Keratinocyte (primary cell): Measurements from ENCODE around the gene TEX36. TPM values are rescaled to one million over a fixed set of nuclear protein-coding genes. Genes with fewer than 3 reads are reported as not detected.

Experiments used
- DNase-seq: peaks from one replicate; pipeline ENCODE4 v3.0.0-alpha.2; 2011; ENCODE audit warnings: low read depth, missing footprints, low spot score
- FAIRE-seq: peaks from 2 replicates; lab custom pipeline; 2011; peaks lifted over from hg19 to GRCh38; lab: Jason Lieb, UNC
- H2AFZ ChIP-seq: 2 replicates; pipeline ENCODE4 v1.6.0; 2012; ENCODE audit warnings: low read length, control low read depth, inconsistent platforms; ENCODE audit not compliant: control insufficient read depth
- H3K27ac ChIP-seq: 2 replicates; pipeline ENCODE4 v1.5.1; 2011; ENCODE audit warnings: low read length; ENCODE audit not compliant: control insufficient read depth, insufficient read depth
- H3K27me3 ChIP-seq: 3 replicates; pipeline ENCODE4 v1.6.0; 2011; ENCODE audit warnings: low read length; ENCODE audit not compliant: control insufficient read depth, insufficient read depth; ENCODE audit errors: extremely low read depth
- H3K36me3 ChIP-seq, 2 experiments: 2 replicates in 1 of 2; 3 replicates in 1 of 2; pipeline ENCODE4 v1.5.1; 2011; ENCODE audit warnings: low read length in 2 of 2, mild to moderate bottlenecking in 1 of 2; ENCODE audit not compliant: control insufficient read depth in 2 of 2, insufficient read depth in 2 of 2; ENCODE audit errors: extremely low read depth in 1 of 2
- H3K4me1 ChIP-seq: 3 replicates; pipeline ENCODE4 v1.5.1; 2011; ENCODE audit warnings: low read length; ENCODE audit not compliant: control insufficient read depth, insufficient read depth; ENCODE audit errors: extremely low read depth
- H3K4me2 ChIP-seq: 3 replicates; pipeline ENCODE4 v1.6.0; 2011; ENCODE audit warnings: low read depth, low read length; ENCODE audit not compliant: control insufficient read depth, insufficient read depth; ENCODE audit errors: extremely low read depth
- H3K4me3 ChIP-seq, 3 experiments: fragments of 200-600 bp in 1 of 3; sonication (generic) in 1 of 3; 2 replicates in 2 of 3; 3 replicates in 1 of 3; pipeline ENCODE4 v1.5.1; 2011 to 2016; ENCODE audit warnings: low read length in 3 of 3, mild to moderate bottlenecking in 3 of 3, control low read depth in 2 of 3, inconsistent platforms in 1 of 3, low read depth in 1 of 3, mixed read lengths in 1 of 3, mixed run types in 1 of 3, moderate library complexity in 1 of 3; ENCODE audit not compliant: control insufficient read depth in 2 of 3, insufficient read depth in 2 of 3; ENCODE audit errors: extremely low read depth in 1 of 3
- H3K79me2 ChIP-seq: 2 replicates; pipeline ENCODE4 v1.6.0; 2012; ENCODE audit warnings: low read length; ENCODE audit not compliant: control insufficient read depth, insufficient read depth
- H3K9ac ChIP-seq: 3 replicates; pipeline ENCODE4 v1.6.0; 2011; ENCODE audit warnings: low read length; ENCODE audit not compliant: control insufficient read depth, insufficient read depth; ENCODE audit errors: extremely low read depth
- H3K9me1 ChIP-seq: 3 replicates; pipeline ENCODE4 v1.6.0; 2011; ENCODE audit warnings: low read length; ENCODE audit not compliant: control insufficient read depth, insufficient read depth; ENCODE audit errors: extremely low read depth
- H3K9me3 ChIP-seq: 2 replicates; pipeline ENCODE4 v1.5.1; 2012; ENCODE audit warnings: low read depth, low read length; ENCODE audit not compliant: control insufficient read depth
- H4K20me1 ChIP-seq: 3 replicates; pipeline ENCODE4 v1.6.0; 2011; ENCODE audit warnings: low read length; ENCODE audit not compliant: control insufficient read depth, insufficient read depth; ENCODE audit errors: extremely low read depth
- CTCF ChIP-seq, 3 experiments: IDR thresholded peaks in 1 of 3; conservative IDR thresholded peaks in 1 of 3; optimal IDR thresholded peaks in 1 of 3; 2 replicates in 2 of 3; 3 replicates in 1 of 3; pipeline versions ENCODE3 to v1.5.1; 2011; ENCODE audit warnings: low read length in 3 of 3, mild to moderate bottlenecking in 3 of 3, moderate library complexity in 2 of 3, control low read depth in 1 of 3, inconsistent platforms in 1 of 3; ENCODE audit not compliant: insufficient read depth in 2 of 3; ENCODE audit errors: extremely low read depth in 1 of 3
- EZH2 ChIP-seq: IDR thresholded peaks from one replicate; pipeline ENCODE4 v1.6.1; 2012; ENCODE audit warnings: inconsistent platforms, mild to moderate bottlenecking, low read length, moderate library complexity
- dilution Hi-C: fragments of 300-500 bp; cut with MboI; formaldehyde crosslinking; loops from one replicate; pipeline ENCODE4 v1.7.0; 2020; ENCODE audit warnings: low sequenced_read_pairs; ENCODE audit not compliant: extremely low pct_ligation_motif_present
- polyA plus RNA-seq, 5 experiments: library from polyadenylated mRNA; depleted of rRNA in 3 of 5; stranded (reverse) in 3 of 5; stranded (forward) in 1 of 5; unstranded in 1 of 5; fragments of >200 nt; gene quantifications; 1 replicate in 1 of 5; 2 replicates in 3 of 5; 3 replicates in 1 of 5; pipeline versions ENCODE4 v1.2.1 to v1.2.3, GENCODE V29; 2011 to 2012; ENCODE audit warnings: missing spikeins in 2 of 5, low read depth in 1 of 5, low replicate concordance in 1 of 5

Gene TEX36
- polyA plus RNA-seq, 1 donor (not counting 4 experiments of a cell fraction or from before 2014, with no cell fraction given) = not detected

GRCh38 chr10:125626671-125627070, 56.3 kb downstream of the TEX36 start:
- H3K9me1 ChIP-seq = no peaks in the 10 kb centered on the region

DNA sequence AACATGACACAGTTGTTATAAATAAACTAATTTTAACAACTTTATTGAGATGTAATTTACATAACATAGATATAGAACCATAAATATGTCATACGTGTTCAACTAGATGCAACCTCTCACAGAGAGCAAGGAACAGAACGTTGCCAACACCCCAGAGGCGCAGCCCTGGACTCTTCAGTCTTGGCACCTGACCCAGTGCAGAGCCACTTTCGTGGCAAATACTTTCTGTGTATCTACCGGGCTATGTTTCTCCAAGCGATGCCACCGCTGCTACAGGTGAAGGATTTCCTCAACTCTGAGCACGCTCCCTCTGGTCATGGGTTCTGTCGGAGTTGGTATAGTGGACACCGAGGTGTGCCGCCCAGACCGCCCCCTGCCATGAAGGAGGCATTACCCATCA, 57.4 kb downstream of the TEX36 start:
- TF ChIP-seq CTCF (optimal IDR thresholded peaks at IDR 0.05 in 1 of 3, IDR thresholded peaks at IDR 0.05 in 1 of 3, conservative IDR thresholded peaks at IDR 0.05 in 1 of 3; ENCODE audit: extremely low read depth in 1 of 3, insufficient read depth in 2 of 3, low read length in 3 of 3) = no peak
- TF ChIP-seq EZH2 = no peak
- dilution Hi-C loops = no loop called here
- no peak overlapping the region for H3K27ac ChIP-seq
- H3K36me3 ChIP-seq = no peaks in the 10 kb centered on the region
- peaks cover 25% of the 10 kb centered on the region for H3K27me3 ChIP-seq
- H3K9me1 ChIP-seq = no peaks in the 10 kb centered on the region
- H4K20me1 ChIP-seq = no peaks in the 10 kb centered on the region
- H3K4me3 ChIP-seq = no peak overlapping the region
- no peak overlapping the region for H3K4me2 ChIP-seq
- H3K4me1 ChIP-seq = no peaks in the 10 kb centered on the region
- FAIRE-seq (no peak), DNase-seq (no peak)
- no peaks in the 10 kb centered on the region for H3K79me2 ChIP-seq
- no peak overlapping the region for H3K9ac ChIP-seq
- no peak overlapping the region for H2AFZ ChIP-seq
- no peaks in the 10 kb centered on the region for H3K9me3 ChIP-seq

More at GRCh38 chr10:125626671-125627070, 56.3 kb downstream of the TEX36 start:
- DNase-seq (no peak), FAIRE-seq (no peak)
- Histone ChIP-seq H3K4me2 (no peak overlapping the region), H3K4me1 (no peaks in the 10 kb centered on the region), H3K9me3 (no peaks in the 10 kb centered on the region), H3K9ac (no peak overlapping the region), H3K4me3 (no peak overlapping the region), H3K27me3 (peaks cover 25% of the 10 kb centered on the region), H3K36me3 (no peaks in the 10 kb centered on the region), H3K27ac (no peak overlapping the region), H4K20me1 (no peaks in the 10 kb centered on the region), H3K79me2 (no peaks in the 10 kb centered on the region), H2AFZ (no peak overlapping the region)
- dilution Hi-C loops = no loop called here
- TF ChIP-seq EZH2 (no peak), CTCF (optimal IDR thresholded peaks at IDR 0.05 in 1 of 3, IDR thresholded peaks at IDR 0.05 in 1 of 3, conservative IDR thresholded peaks at IDR 0.05 in 1 of 3; ENCODE audit: extremely low read depth in 1 of 3, insufficient read depth in 2 of 3, low read length in 3 of 3) (no peak)
